Suppressor macrophage treated with lipopolysaccharide for 1 hour (primary cell): ENCODE data around the gene SLC4A1AP.
"Not testable (repeated sequence)": the region's sequence is repeated elsewhere in the genome, so short reads cannot be mapped to it uniquely, and the experiment has no call there.

Experiments used
- DNase-seq, 3 donors: peaks; one replicate each; pipeline ENCODE4 v3.0.0-alpha.2; 2020 to 2022

The SLC4A1AP gene, protein sequence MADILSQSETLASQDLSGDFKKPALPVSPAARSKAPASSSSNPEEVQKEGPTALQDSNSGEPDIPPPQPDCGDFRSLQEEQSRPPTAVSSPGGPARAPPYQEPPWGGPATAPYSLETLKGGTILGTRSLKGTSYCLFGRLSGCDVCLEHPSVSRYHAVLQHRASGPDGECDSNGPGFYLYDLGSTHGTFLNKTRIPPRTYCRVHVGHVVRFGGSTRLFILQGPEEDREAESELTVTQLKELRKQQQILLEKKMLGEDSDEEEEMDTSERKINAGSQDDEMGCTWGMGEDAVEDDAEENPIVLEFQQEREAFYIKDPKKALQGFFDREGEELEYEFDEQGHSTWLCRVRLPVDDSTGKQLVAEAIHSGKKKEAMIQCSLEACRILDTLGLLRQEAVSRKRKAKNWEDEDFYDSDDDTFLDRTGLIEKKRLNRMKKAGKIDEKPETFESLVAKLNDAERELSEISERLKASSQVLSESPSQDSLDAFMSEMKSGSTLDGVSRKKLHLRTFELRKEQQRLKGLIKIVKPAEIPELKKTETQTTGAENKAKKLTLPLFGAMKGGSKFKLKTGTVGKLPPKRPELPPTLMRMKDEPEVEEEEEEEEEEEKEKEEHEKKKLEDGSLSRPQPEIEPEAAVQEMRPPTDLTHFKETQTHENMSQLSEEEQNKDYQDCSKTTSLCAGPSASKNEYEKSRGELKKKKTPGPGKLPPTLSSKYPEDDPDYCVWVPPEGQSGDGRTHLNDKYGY

DNA sequence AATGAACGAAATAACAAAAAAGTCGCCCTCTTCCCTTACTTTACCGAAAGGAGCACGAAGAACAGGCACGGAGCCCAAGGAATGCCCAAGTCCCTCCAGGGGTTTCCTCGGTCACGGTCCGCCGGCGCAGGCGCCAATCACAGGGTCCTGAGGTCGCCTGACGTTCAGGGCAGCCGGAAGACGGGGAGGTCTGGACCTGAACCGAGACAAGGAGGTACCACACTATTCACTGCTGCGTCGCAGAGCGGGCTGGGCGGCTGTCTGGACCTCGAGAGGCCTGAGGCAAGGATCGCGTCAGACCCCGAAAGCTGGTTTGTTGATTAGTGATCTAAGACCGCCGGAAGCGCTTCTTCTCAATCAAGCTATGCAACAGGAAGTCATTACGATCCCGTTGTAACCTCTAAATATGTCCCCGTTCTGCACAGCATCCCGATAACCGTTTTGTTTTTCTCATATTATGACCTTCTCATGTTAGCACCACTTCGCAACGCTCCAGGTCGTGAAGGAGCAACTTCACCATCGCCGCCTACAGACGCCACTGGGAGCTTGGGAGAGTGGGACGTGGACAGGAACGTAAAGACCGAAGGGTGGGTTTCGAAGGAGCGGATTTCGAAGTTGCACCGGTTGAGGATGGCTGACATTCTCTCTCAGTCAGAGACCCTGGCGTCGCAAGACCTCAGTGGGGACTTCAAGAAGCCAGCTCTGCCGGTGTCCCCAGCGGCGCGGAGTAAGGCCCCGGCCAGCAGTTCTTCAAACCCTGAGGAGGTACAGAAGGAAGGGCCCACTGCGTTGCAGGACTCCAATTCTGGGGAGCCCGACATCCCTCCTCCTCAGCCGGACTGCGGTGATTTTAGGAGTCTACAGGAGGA is at the start of gene SLC4A1AP, which contains the start of gene SUPT7L:
Gene SLC4A1AP (plus strand): TSS at position 605 of the 869 bp plus-strand sequence. CDS start 26 bp downstream, at position 631.
Gene SUPT7L (minus strand): TSS at position 330 of the 869 bp plus-strand sequence. CDS start 1,422 bp downstream, outside the sequence.
- DNase-seq = peak; percentile 83 to 84 (median 83)

DNA sequence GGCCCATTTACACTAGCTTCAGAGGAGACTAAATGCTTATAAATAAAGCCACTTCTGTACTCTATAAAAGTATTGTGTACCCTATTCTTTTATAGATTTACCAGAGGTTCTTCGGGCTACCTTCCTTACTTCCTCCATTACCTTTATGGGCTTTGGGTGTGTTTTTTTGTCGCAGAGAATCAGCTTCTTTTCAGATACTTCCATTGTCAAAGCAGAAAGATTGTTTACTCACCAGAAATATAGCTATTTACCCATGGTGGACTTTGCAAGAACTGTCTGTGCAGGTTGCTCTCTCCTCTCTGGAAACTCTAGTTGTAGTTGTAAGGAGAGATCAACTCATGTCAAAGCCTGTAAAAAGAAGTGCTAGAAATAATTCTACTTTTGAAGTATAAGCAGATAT is 49.7 kb upstream of the SLC4A1AP start:
- no peak for DNase-seq

DNA sequence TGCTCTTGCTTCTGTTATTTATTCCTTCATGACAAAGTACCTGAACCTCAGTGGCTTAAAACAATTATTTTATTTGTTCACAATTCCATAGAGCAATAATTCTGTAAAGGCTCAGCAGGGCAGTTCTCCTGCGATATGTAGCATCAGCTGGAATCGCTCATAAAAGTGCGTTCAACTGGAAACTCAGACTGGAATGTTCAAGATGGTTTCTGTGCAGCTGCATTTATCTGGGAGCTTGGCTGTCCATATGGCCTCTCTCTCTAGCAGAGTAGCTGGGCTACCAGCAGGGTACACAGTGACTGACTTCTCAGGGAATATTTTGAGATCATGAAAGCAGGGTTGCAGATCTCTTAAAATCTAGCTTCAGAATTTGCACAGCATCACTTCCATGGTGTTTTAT is 48.4 kb upstream of the SLC4A1AP start:
- DNase-seq = no peak

DNA sequence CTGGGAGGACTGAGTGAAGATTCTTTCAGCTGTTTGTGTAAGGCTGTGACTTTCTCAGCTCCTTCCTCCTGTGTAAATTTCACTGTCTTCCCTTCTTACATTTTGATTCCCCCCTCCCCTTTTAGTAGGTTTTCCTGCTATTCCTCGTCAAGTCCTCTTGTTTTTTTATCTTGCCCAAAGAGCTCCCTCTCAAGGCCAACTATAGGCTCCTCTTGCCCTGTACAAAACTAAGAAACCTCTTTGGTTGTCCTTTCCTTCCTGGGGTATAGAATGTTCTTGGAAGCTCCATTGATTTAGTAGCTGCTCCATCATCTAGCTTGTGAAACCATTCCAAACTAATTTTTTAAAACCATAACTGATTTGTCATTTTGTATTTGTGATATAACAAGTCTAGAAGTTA is 42.2 kb upstream of the SLC4A1AP start:
- no peak for DNase-seq

DNA sequence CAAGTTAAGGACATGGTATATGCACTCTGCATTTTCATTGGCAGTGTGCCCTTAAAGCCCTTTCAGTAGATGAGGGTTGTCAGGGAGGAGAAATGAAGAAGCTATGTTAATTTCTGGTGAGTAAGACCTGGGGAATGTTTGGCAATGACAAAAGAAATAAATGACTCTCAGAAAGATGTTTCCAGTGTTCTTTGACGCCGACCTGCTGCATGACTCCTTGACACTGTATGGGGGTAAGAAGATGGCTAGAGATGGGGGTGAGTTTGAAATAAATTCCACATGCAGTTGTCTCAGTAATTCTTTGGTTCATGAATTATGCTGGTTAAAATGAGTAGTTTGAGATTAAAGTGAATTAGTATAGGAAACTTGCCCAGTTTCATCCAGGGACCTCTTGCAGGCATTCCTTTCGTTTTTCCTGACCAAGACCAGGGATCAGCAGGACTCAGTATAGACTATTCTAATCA is 40.7 kb upstream of the SLC4A1AP start:
- no peak for DNase-seq

DNA sequence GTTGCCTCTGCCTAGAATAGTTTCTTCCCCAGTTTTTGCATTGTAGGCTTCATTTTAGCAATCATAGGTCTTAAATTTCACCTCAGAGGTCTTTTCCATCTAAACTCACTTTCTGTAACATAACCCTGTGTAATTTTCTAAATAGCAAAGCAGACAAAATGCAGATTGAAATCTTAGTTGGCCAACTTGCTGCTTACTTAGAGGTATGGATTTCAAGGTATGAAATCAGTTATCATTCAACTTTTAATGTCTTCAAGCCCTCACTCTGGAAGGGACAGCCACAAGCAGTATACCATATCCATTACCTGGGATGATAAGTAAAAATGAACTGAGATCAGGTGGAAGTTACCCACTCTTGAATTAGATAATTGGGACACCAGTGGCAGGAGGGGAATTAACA is 38.7 kb upstream of the SLC4A1AP start:
- no peak for DNase-seq

DNA sequence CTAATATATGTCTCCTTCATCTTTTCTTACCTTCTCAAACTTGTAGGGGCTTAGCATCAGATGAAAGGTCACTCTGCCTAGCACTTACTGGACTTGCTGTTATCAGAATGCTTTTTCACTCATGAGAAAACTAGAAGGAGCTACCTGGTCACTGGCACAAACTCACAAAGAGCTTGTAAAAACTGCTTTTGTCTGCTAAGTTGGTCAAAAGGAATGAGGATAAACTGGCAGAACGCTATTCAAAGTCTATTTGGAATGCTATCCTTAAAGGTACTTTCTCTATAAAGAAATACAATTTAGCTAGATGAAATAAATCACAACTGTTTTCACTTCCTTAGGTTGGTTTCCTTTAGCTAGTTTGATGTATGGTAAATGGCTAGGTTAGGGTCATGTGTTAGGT is 37.4 kb upstream of the SLC4A1AP start:
- DNase-seq = not testable (repeated sequence)

DNA sequence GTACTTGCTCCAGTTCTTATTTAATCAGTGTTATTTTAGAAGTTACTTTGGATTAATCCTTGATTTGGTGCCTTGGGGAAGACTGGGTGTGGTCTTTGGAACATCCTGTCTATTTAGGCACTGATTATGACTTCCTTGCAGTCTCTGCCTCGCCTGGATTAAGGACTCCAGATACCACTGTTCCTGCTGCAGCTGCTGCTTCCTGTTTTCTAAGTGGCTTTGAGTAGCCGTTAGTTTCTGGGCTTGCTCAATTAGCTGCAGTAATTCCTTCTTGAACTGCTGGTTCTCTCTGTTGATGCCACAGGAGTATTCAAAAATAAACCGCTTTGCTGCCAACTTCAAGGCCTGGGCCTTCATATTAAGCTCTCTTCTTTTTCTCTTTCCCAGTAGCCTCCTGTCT is 36.8 kb upstream of the SLC4A1AP start:
- peak in 2 of 3 donors; percentile 27 to 30 for DNase-seq

DNA sequence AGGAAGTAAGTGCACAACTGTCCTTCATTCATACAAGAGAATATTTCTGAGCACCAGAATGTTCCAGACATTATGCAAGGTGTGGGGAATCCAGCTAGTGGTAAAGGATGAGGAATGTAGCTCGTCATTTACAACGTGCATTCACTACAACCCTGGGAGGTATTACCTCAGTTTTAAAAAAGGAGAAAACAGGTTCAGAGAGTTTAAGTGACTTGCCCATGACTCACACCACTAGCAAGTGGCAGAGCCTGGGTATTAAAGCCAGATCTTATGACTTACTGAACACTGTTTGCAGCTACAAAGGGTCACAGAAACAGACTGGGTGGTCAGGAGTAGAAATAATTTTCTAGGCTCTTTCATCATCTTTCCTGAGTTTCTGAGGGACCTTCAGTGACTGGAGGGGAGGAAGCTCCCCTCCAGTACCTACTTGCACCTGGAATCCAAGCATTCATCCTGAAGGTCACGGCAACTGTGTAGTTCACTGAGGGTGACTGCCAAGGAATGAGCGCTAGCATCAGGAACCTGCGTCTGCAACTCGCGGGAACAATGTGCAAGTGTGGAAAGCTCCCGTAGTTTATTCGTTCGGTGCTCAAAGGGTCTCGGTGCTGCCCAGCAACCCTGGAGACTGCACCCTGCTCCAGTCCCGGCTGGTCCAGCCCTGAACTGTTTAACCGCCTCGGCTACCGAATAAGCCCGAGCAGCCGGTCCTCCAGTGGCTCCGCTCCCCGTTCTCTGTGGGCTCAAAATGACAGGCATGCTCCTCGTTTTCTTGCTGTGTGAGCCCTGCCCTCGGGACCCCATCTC is 35.5 kb upstream of the SLC4A1AP start:
- peak; percentile 52 to 83 (median 67) for DNase-seq

DNA sequence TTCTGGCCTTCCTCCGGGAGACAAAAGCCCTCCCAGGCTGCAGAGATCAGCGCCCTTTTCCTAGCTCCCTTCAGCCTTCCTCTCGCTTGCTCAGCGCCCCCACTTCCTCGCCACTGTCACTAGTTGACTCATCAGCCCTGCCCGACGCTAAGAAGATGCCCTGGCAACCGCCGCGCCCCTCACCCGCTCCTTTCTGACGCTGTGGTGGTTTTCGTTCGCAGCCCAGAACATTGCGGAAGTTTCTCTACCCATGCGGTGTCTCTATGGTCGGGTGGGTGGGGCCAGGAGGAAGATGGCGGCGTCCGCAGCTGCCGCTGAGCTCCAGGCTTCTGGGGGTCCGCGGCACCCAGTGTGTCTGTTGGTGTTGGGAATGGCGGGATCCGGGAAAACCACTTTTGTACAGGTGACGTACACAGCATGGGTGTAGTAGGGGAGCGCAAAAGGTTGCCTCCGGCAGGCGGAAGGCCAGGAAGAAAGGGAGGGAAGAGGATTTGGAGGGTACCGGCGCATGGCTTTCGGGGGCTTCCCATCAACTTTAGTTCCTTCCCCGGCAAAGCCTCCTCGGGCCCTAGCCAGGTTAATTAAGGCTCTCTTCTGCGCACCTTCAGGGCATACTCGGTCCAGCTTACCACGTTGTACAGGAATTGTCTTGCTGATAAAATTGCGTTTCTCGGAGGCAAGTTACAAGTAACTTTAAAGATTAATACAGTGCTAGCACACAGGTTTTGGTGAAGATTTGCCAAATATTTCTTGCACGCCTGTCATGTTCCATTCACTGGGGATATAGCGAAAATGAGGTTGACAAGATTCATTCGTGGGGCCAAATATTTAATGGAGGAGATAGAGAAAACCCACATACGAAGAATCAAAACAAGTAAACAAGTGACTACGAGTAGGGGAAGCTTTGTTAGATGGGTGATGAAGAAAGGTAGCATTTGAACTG is 34.7 kb upstream of the SLC4A1AP start, which contains the start of the genes CCDC121 and GPN1:
Gene CCDC121 (minus strand): TSS at position 246 of the 943 bp plus-strand sequence. CDS start 1,213 bp downstream, outside the sequence.
Gene GPN1 (plus strand): TSS at position 284 of the 943 bp plus-strand sequence. CDS start 9 bp downstream, at position 293.
- peak; percentile 97 to 98 (median 97) for DNase-seq

DNA sequence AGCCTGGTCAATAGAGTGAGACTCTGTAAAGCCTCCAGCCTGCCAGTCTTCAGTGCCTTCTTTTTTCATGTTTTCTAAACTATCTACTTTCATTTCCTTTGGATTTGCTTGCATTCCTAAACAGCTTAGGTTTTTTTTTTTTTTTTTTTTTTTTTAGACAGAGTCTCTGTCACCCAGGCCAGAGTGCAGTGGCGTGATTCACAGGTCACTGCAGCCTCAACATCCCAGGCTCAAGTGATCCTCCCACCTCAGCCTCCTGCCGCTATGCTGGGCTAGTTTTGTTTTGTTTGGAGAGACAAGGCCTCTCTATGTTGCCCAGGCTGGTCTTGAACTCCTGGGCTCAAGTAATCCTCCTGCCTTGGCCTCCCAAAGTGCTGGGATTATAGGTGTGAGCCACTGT is 33.4 kb upstream of the SLC4A1AP start:
- not testable (repeated sequence) for DNase-seq

DNA sequence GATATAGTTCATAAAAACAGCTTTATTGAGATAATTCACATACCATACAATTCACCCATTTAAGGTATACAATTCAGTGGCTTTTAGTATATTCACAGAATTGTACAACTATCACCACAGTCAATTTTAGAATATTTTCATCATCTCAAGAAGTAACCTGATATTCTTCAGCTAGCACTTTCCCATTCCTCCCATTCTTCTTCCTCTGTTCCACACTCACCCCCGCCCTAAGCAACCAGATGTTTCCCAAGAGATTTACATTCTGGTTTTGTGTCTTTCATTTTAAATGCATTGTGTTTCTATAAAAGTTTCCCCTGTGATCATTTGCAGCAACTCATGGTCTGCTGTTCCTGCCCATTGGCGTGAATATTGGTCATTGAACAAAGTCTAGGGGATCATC is 29.4 kb upstream of the SLC4A1AP start:
- DNase-seq = no peak

DNA sequence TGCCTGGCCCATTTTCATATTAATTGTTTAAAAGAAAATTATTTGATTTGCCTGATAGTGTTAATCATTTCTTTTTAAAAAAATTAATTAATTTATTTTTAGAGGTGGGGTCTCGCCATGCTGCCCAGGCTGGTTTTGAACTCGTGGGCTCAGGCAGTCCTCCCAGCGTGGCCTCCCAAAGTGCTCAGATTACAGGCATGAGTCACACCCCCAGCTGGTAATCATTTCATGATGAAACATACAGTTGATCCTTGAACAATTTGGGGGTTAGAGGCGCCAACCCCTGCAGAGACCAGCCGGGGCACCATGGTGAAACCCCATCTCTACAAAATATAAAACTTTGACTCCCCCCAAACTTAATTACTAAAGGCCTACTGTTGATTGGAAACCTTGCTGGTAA is 26.9 kb upstream of the SLC4A1AP start:
- no peak for DNase-seq

DNA sequence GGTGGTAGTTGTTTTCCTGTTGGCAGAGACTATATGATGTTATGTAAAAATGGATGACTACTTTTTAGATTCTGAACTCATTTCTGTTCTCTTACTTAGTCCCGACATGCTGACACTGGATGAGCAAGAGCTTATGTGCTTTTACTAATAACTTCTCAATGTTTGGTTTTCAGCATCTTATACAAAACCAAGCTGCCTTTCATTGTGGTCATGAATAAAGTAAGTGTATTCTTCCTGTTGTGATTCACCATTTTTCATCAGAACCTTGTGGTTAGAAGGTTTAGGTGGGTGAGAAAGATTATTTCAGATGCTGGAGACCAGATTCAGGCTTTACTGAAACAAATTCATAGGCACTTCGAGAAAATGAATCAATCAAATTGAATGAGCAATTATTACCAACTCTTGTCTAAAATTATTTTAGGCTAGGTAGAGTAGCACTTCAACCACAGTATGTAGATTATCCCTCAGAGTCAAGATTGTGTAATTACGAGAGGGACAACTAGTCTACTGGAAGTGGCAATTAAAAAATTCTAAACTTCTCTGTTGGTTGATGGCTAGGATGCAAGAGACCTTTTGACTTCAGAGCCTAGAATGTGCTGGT is 25.6 kb upstream of the SLC4A1AP start:
- no peak for DNase-seq

DNA sequence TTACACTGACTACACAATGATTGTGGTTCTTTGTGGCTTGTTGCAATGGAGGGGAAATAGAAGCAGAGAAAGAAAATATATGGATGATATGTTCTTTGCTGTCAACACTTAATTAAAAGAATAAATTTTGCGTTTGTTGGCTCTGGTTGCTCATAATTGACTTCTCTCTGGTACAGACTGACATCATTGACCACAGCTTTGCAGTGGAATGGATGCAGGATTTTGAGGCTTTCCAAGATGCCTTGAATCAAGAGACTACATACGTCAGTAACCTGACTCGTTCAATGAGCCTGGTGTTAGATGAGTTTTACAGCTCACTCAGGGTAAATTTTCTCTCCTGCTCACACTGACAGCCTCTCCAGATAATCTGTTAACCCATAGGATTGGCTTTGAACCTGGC is 25.0 kb upstream of the SLC4A1AP start:
- no peak for DNase-seq

DNA sequence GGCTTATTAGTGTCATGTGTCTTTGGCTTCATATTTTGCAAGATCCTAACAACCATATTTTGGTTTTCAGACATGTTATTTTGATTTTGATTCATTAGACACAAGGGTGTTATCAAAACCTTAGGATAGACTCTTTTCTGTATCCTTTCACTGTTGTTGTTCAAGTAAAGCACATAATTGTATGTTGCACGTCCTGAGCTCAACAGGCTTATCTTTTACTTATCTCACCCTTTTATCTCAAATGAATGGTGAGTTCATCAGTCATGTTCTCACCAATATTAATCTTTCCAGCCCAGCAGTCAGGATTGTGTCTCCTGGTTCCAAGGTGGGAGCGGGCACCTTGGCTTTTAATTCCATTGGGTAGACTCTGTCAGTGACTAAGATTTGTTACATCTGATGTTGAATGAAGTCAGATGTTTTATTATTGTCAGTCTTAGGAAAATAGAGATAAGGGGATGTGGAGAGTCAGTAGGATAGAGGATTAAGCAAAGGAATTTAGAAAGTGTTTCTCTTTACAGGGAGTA is 22.9 kb upstream of the SLC4A1AP start:
- no peak for DNase-seq

DNA sequence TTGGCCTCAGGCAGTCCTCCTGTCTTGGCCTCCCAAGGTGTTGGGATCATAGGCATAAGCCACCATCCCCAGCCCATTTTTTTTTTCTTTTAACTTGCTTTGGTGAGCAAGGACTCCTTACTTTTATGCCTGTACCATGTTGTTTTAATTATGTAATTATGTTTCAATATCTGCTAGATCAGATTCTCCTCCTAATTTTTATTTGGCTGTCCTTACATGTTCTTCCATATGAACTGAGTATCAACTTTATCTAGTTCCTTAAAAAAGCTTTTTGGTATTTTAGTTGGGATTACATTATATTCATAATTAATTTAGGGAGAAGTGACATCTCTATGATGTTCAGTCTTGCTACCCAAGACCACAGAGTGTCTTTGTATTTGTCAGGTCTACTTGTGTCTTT is 18.5 kb upstream of the SLC4A1AP start:
- no peak for DNase-seq

DNA sequence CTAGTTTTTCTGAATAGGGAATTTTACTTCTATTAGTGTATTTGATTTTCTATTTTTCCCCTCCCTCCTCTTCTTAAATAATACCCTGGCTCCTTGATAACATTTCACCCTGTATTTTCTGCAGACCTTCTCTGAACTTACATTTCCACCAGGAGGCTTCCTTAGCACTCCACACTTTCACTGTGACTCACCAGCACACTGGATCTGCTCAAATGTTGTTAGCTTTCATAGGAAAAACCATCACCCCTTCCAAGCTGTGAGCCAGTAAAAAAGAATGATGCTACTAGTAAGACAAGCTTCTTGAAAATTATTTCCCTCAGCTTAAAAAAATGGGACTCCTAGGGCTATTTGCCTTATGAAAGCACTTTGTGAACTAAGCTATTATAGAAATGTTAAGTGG is 16.4 kb upstream of the SLC4A1AP start:
- DNase-seq = no peak

DNA sequence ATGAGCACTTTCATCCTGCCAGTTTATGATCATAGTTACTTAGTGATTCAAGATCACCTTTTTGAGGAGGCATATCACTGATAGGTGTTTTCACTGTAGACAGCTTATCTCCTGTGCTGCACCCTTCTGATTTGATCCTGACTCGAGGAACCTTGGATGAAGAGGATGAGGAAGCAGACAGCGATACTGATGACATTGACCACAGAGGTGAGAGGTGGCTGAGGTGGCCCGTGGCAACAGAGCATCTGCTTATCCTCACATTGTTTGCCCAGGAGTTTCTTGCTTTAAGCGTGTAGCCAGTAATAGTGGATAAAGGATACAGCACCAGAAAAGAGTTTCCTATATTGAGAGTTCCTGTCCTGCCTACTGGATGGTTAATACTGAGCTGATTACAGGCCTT is 16.0 kb upstream of the SLC4A1AP start:
- no peak for DNase-seq

DNA sequence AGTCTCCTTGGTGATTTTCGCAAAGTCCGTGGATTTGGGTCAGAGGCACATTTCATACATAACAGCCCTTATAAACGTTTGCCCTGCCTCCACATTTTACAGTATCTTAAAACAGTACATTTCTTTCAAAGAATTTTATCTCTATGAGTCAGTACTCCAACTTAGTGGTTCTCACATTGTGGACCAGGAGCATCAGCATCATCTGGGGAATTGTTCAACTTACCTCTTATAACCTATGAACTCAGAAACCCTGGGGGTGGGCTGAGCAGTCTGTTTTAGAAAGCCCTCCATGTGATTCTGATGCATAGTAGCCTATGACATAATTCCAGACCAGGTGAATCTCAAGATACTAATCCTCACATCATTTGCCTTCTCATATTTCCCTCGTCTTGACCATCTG is 12.6 kb upstream of the SLC4A1AP start:
- DNase-seq = no peak
